ENCODE data around the gene TMEM132E.

Gene TMEM132E

DNA sequence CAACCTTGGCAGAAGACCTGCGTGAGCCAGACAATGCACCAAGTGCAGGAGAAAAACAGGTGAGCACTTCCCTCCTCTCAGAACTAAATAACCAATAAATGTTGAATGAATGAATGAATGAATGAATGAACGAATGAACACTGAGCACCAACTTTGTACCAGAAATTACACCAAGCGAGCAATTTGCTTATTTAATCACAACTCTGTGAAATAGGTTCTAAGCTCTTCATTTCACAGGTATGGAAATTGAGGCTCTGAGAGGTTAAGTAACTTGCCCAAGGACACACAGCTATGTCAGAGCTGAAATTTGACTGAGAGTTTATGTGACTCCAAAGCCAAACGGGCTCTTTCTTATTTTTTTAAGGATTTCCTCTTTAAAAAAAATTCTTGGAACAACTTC lies 38.0 kb downstream of the TMEM132E start:
- Histone ChIP-seq H3K36me3 (ENCODE audit: low read length) (no peaks in the 10 kb centered on the region), H3K4me2 (ENCODE audit: low read depth, low read length, poor library complexity, severe bottlenecking) (no peak overlapping the region), H3F3A (ENCODE audit: insufficient read depth) (no peaks in the 10 kb centered on the region), H3K9me2 (replicated peaks; ENCODE audit: insufficient read depth, low read length) (no peaks in the 10 kb centered on the region), H3K4me3 (ENCODE audit: insufficient read depth, low read length, poor library complexity, severe bottlenecking) (no peak overlapping the region), H3K27ac (ENCODE audit: low read depth, low read length) (no peak overlapping the region), H3K27me3 (ENCODE audit: low read length) (no peaks in the 10 kb centered on the region), H2AFZ (ENCODE audit: low read depth, low read length, severe bottlenecking) (no peak overlapping the region), H3K79me2 (ENCODE audit: insufficient read depth, low read length) (no peaks in the 10 kb centered on the region), H3K9ac (ENCODE audit: low read length) (no peak overlapping the region), H3K9me3 (ENCODE audit: insufficient read depth, low read length) (no peaks in the 10 kb centered on the region), H4K20me1 (ENCODE audit: low read depth, low read length) (no peaks in the 10 kb centered on the region)
- TF ChIP-seq, protein P1, sequence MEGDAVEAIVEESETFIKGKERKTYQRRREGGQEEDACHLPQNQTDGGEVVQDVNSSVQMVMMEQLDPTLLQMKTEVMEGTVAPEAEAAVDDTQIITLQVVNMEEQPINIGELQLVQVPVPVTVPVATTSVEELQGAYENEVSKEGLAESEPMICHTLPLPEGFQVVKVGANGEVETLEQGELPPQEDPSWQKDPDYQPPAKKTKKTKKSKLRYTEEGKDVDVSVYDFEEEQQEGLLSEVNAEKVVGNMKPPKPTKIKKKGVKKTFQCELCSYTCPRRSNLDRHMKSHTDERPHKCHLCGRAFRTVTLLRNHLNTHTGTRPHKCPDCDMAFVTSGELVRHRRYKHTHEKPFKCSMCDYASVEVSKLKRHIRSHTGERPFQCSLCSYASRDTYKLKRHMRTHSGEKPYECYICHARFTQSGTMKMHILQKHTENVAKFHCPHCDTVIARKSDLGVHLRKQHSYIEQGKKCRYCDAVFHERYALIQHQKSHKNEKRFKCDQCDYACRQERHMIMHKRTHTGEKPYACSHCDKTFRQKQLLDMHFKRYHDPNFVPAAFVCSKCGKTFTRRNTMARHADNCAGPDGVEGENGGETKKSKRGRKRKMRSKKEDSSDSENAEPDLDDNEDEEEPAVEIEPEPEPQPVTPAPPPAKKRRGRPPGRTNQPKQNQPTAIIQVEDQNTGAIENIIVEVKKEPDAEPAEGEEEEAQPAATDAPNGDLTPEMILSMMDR (IDR thresholded peaks at IDR 0.05; ENCODE audit: insufficient read depth, low read length, poor library complexity, severe bottlenecking) = no peak
- no peak for TF ChIP-seq EZH2phosphoT487 (conservative IDR thresholded peaks at IDR 0.05; ENCODE audit: low read length)

GRCh38 chr17:34619687-34620217 lies 40.4 kb downstream of the TMEM132E start:
- no peaks in the 10 kb centered on the region for H3K36me3 ChIP-seq (ENCODE audit: low read length)
- no peaks in the 10 kb centered on the region for H3K9me3 ChIP-seq (ENCODE audit: insufficient read depth, low read length)
- H3K4me2 ChIP-seq (ENCODE audit: low read depth, low read length, poor library complexity, severe bottlenecking) = no peak overlapping the region
- H3K9me2 ChIP-seq (replicated peaks; ENCODE audit: insufficient read depth, low read length) = no peaks in the 10 kb centered on the region
- no peak overlapping the region for H3K4me3 ChIP-seq (ENCODE audit: insufficient read depth, low read length, poor library complexity, severe bottlenecking)
- no peaks in the 10 kb centered on the region for H4K20me1 ChIP-seq (ENCODE audit: low read depth, low read length)
- no peaks in the 10 kb centered on the region for H3F3A ChIP-seq (ENCODE audit: insufficient read depth)
- TF ChIP-seq, protein P1 (IDR thresholded peaks at IDR 0.05; ENCODE audit: insufficient read depth, low read length, poor library complexity, severe bottlenecking) = no peak
- TF ChIP-seq EZH2phosphoT487 (conservative IDR thresholded peaks at IDR 0.05; ENCODE audit: low read length) = no peak
- no peak overlapping the region for H3K27ac ChIP-seq (ENCODE audit: low read depth, low read length)
- no peaks in the 10 kb centered on the region for H3K79me2 ChIP-seq (ENCODE audit: insufficient read depth, low read length)
- H3K27me3 ChIP-seq (ENCODE audit: low read length) = no peaks in the 10 kb centered on the region
- H3K9ac ChIP-seq (ENCODE audit: low read length) = no peak overlapping the region
- H2AFZ ChIP-seq (ENCODE audit: low read depth, low read length, severe bottlenecking) = no peak overlapping the region

GRCh38 chr17:34620458-34620857 lies 41.1 kb downstream of the TMEM132E start:
- Histone ChIP-seq H3K36me3 (ENCODE audit: low read length) (no peaks in the 10 kb centered on the region), H3K9me2 (replicated peaks; ENCODE audit: insufficient read depth, low read length) (no peaks in the 10 kb centered on the region), H2AFZ (ENCODE audit: low read depth, low read length, severe bottlenecking) (no peak overlapping the region), H3K9ac (ENCODE audit: low read length) (no peak overlapping the region), H3K4me3 (ENCODE audit: insufficient read depth, low read length, poor library complexity, severe bottlenecking) (no peak overlapping the region), H3K27ac (ENCODE audit: low read depth, low read length) (no peak overlapping the region), H3K9me3 (ENCODE audit: insufficient read depth, low read length) (no peaks in the 10 kb centered on the region), H3K79me2 (ENCODE audit: insufficient read depth, low read length) (no peaks in the 10 kb centered on the region), H3K27me3 (ENCODE audit: low read length) (no peaks in the 10 kb centered on the region), H3K4me2 (ENCODE audit: low read depth, low read length, poor library complexity, severe bottlenecking) (no peak overlapping the region), H3F3A (ENCODE audit: insufficient read depth) (no peaks in the 10 kb centered on the region), H4K20me1 (ENCODE audit: low read depth, low read length) (no peaks in the 10 kb centered on the region)
- no peak for TF ChIP-seq EZH2phosphoT487 (conservative IDR thresholded peaks at IDR 0.05; ENCODE audit: low read length)
- TF ChIP-seq, protein P1 (IDR thresholded peaks at IDR 0.05; ENCODE audit: insufficient read depth, low read length, poor library complexity, severe bottlenecking) = no peak
